ENCODE data around the gene TRPM8.

The TRPM8 gene

GRCh38 chr2:233917116-233917515 lies at the start of gene TRPM8:
TSS of gene TRPM8 (plus strand) at chr2:233917373. CDS start at chr2:233926538, 9,165 bp downstream.
- TF ChIP-seq REST (IDR thresholded peaks at IDR 0.05; ENCODE audit: low read depth) (no peak), CEBPB (IDR thresholded peaks at IDR 0.05) (no peak), ZBTB7A (IDR thresholded peaks at IDR 0.05; ENCODE audit: low read depth) (no peak), EP300 (IDR thresholded peaks at IDR 0.05; ENCODE audit: borderline replicate concordance) (no peak), YY1 (IDR thresholded peaks at IDR 0.05; ENCODE audit: low read depth) (no peak), NFIC (IDR thresholded peaks at IDR 0.05) (no peak), FOXM1 (IDR thresholded peaks at IDR 0.05; ENCODE audit: borderline replicate concordance, low read depth) (no peak), MAX (IDR thresholded peaks at IDR 0.05) (no peak), EGR1 (IDR thresholded peaks at IDR 0.05) (no peak)

GRCh38 chr2:233867993-233868532 lies 49.1 kb upstream of the TRPM8 start, which contains the start of gene MSL3B:
TSS of gene MSL3B (minus strand) at chr2:233868386.
- TF ChIP-seq MAX (IDR thresholded peaks at IDR 0.05) (peak; percentile 58; the same call in 1 of the 2 replicates), USF1 (IDR thresholded peaks at IDR 0.05) (no peak)

- no peak for TF ChIP-seq FOXM1 (IDR thresholded peaks at IDR 0.05; ENCODE audit: borderline replicate concordance, low read depth)
- no peak for TF ChIP-seq TEAD4 (IDR thresholded peaks at IDR 0.05)
Observed at GRCh38 chr2:233871432-233871831, 45.7 kb upstream of the TRPM8 start.

- no peak for TF ChIP-seq TEAD4 (IDR thresholded peaks at IDR 0.05)
- TF ChIP-seq TCF12 (IDR thresholded peaks at IDR 0.05; ENCODE audit: low read depth): no peak
- TF ChIP-seq REST (IDR thresholded peaks at IDR 0.05; ENCODE audit: low read depth): no peak
- TF ChIP-seq CREB1 (IDR thresholded peaks at IDR 0.05; ENCODE audit: low read depth): no peak
- no peak for TF ChIP-seq NFIC (IDR thresholded peaks at IDR 0.05)
- no peak for TF ChIP-seq MAX (IDR thresholded peaks at IDR 0.05)
- no peak for TF ChIP-seq FOXM1 (IDR thresholded peaks at IDR 0.05; ENCODE audit: borderline replicate concordance, low read depth)
- TF ChIP-seq EP300 (IDR thresholded peaks at IDR 0.05; ENCODE audit: borderline replicate concordance): no peak
- no peak for TF ChIP-seq RAD21 (IDR thresholded peaks at IDR 0.05; ENCODE audit: low read depth)
- no peak for TF ChIP-seq TAF1 (IDR thresholded peaks at IDR 0.05; ENCODE audit: low read depth)
- no peak for TF ChIP-seq ZBTB7A (IDR thresholded peaks at IDR 0.05; ENCODE audit: low read depth)
- TF ChIP-seq YY1 (IDR thresholded peaks at IDR 0.05; ENCODE audit: low read depth): no peak
- TF ChIP-seq USF1 (IDR thresholded peaks at IDR 0.05): no peak
- no peak for TF ChIP-seq EGR1 (IDR thresholded peaks at IDR 0.05)
- TF ChIP-seq CEBPB (IDR thresholded peaks at IDR 0.05): no peak
Observed at GRCh38 chr2:233882353-233882752, 34.8 kb upstream of the TRPM8 start.

- TF ChIP-seq USF1 (IDR thresholded peaks at IDR 0.05) (no peak), YY1 (IDR thresholded peaks at IDR 0.05; ENCODE audit: low read depth) (no peak), EP300 (IDR thresholded peaks at IDR 0.05; ENCODE audit: borderline replicate concordance) (no peak), RAD21 (IDR thresholded peaks at IDR 0.05; ENCODE audit: low read depth) (no peak), REST (IDR thresholded peaks at IDR 0.05; ENCODE audit: low read depth) (no peak), TCF12 (IDR thresholded peaks at IDR 0.05; ENCODE audit: low read depth) (no peak), FOXM1 (IDR thresholded peaks at IDR 0.05; ENCODE audit: borderline replicate concordance, low read depth) (no peak), EGR1 (IDR thresholded peaks at IDR 0.05) (no peak), CREB1 (IDR thresholded peaks at IDR 0.05; ENCODE audit: low read depth) (no peak), ZBTB7A (IDR thresholded peaks at IDR 0.05; ENCODE audit: low read depth) (no peak), TAF1 (IDR thresholded peaks at IDR 0.05; ENCODE audit: low read depth) (no peak), TEAD4 (IDR thresholded peaks at IDR 0.05) (no peak), CEBPB (IDR thresholded peaks at IDR 0.05) (no peak), MAX (IDR thresholded peaks at IDR 0.05) (no peak), NFIC (IDR thresholded peaks at IDR 0.05) (no peak)
Observed at GRCh38 chr2:233892793-233893192, 24.4 kb upstream of the TRPM8 start.
